ENCODE measurements around the gene RBFOX1. TPM values are rescaled to one million over a fixed set of nuclear protein-coding genes. Genes with fewer than 3 reads are reported as not detected.

The RBFOX1 gene
- total RNA-seq, 1 donor: not detected

GRCh38 chr16:7419441-7419840 lies 86.8 kb downstream of the RBFOX1 start:
- H2AFZ ChIP-seq (ENCODE audit: low read length): no peak overlapping the region
- no peak overlapping the region for H3K4me2 ChIP-seq (ENCODE audit: insufficient read depth, low read length)
- no peak for DNase-seq (ENCODE audit: insufficient read length, low spot score, missing footprints)
- H3K27me3 ChIP-seq (ENCODE audit: insufficient read depth, low read length): no peaks in the 10 kb centered on the region
- H3K36me3 ChIP-seq (ENCODE audit: insufficient read depth, low read length): no peaks in the 10 kb centered on the region
- no peak overlapping the region for H3K4me3 ChIP-seq (ENCODE audit: insufficient read depth, low read length)
- H3K27ac ChIP-seq (ENCODE audit: low read depth, low read length): no peak overlapping the region
- no peaks in the 10 kb centered on the region for H3K4me1 ChIP-seq (ENCODE audit: insufficient read depth, low read length)
- H3K79me2 ChIP-seq (ENCODE audit: insufficient read depth, low read length): no peaks in the 10 kb centered on the region
- H3K9me3 ChIP-seq (ENCODE audit: low read depth, low read length): no peaks in the 10 kb centered on the region
- TF ChIP-seq CTCF (IDR thresholded peaks at IDR 0.05; ENCODE audit: extremely low read depth, low read depth, low read length): no peak
- H4K20me1 ChIP-seq (ENCODE audit: insufficient read depth, low read length): no peaks in the 10 kb centered on the region

GRCh38 chr16:7420079-7420478 lies 87.4 kb downstream of the RBFOX1 start:
- Histone ChIP-seq H3K4me2 (ENCODE audit: insufficient read depth, low read length) (no peak overlapping the region), H3K4me1 (ENCODE audit: insufficient read depth, low read length) (no peaks in the 10 kb centered on the region), H3K27ac (ENCODE audit: low read depth, low read length) (no peak overlapping the region), H3K4me3 (ENCODE audit: insufficient read depth, low read length) (no peak overlapping the region), H2AFZ (ENCODE audit: low read length) (no peak overlapping the region), H3K36me3 (ENCODE audit: insufficient read depth, low read length) (no peaks in the 10 kb centered on the region), H3K79me2 (ENCODE audit: insufficient read depth, low read length) (no peaks in the 10 kb centered on the region), H4K20me1 (ENCODE audit: insufficient read depth, low read length) (no peaks in the 10 kb centered on the region), H3K9me3 (ENCODE audit: low read depth, low read length) (no peaks in the 10 kb centered on the region), H3K27me3 (ENCODE audit: insufficient read depth, low read length) (no peaks in the 10 kb centered on the region)
- no peak for DNase-seq (ENCODE audit: insufficient read length, low spot score, missing footprints)
- TF ChIP-seq CTCF (IDR thresholded peaks at IDR 0.05; ENCODE audit: extremely low read depth, low read depth, low read length): no peak

GRCh38 chr16:7420843-7421242 lies 88.2 kb downstream of the RBFOX1 start:
- Histone ChIP-seq H3K4me1 (ENCODE audit: insufficient read depth, low read length) (no peaks in the 10 kb centered on the region), H4K20me1 (ENCODE audit: insufficient read depth, low read length) (no peaks in the 10 kb centered on the region), H3K4me2 (ENCODE audit: insufficient read depth, low read length) (no peak overlapping the region), H3K79me2 (ENCODE audit: insufficient read depth, low read length) (no peaks in the 10 kb centered on the region), H3K9me3 (ENCODE audit: low read depth, low read length) (no peaks in the 10 kb centered on the region), H3K4me3 (ENCODE audit: insufficient read depth, low read length) (no peak overlapping the region), H3K36me3 (ENCODE audit: insufficient read depth, low read length) (no peaks in the 10 kb centered on the region), H3K27ac (ENCODE audit: low read depth, low read length) (no peak overlapping the region), H3K27me3 (ENCODE audit: insufficient read depth, low read length) (no peaks in the 10 kb centered on the region), H2AFZ (ENCODE audit: low read length) (no peak overlapping the region)
- no peak for DNase-seq (ENCODE audit: insufficient read length, low spot score, missing footprints)
- TF ChIP-seq CTCF (IDR thresholded peaks at IDR 0.05; ENCODE audit: extremely low read depth, low read depth, low read length): no peak

GRCh38 chr16:7421578-7421977 lies 88.9 kb downstream of the RBFOX1 start:
- TF ChIP-seq CTCF (IDR thresholded peaks at IDR 0.05; ENCODE audit: extremely low read depth, low read depth, low read length): no peak
- H3K79me2 ChIP-seq (ENCODE audit: insufficient read depth, low read length): no peaks in the 10 kb centered on the region
- no peaks in the 10 kb centered on the region for H4K20me1 ChIP-seq (ENCODE audit: insufficient read depth, low read length)
- peaks cover 2% of the 10 kb centered on the region for H3K9me3 ChIP-seq (ENCODE audit: low read depth, low read length)
- no peak overlapping the region for H3K4me2 ChIP-seq (ENCODE audit: insufficient read depth, low read length)
- H3K36me3 ChIP-seq (ENCODE audit: insufficient read depth, low read length): no peaks in the 10 kb centered on the region
- no peak for DNase-seq (ENCODE audit: insufficient read length, low spot score, missing footprints)
- H2AFZ ChIP-seq (ENCODE audit: low read length): no peak overlapping the region
- H3K4me1 ChIP-seq (ENCODE audit: insufficient read depth, low read length): no peaks in the 10 kb centered on the region
- H3K27me3 ChIP-seq (ENCODE audit: insufficient read depth, low read length): no peaks in the 10 kb centered on the region
- no peak overlapping the region for H3K27ac ChIP-seq (ENCODE audit: low read depth, low read length)
- no peak overlapping the region for H3K4me3 ChIP-seq (ENCODE audit: insufficient read depth, low read length)
